Vagina (tissue), 2 donors: ENCODE data around the gene IMPACT.

Source experiments
- CTCF ChIP-seq, 3 experiments: fragments of 450-650 bp in 2 of 3; fragments of 200-600 bp in 1 of 3; sonication (generic) in 1 of 3; IDR thresholded peaks; one replicate each; pipeline ENCODE4 v1.5.1; 2017 to 2019; ENCODE audit warnings: antibody characterized with exemption in 3 of 3, mild to moderate bottlenecking in 2 of 3, moderate library complexity in 2 of 3
- POLR2A ChIP-seq, 2 donors: fragments of 450-650 bp; IDR thresholded peaks; one replicate each; pipeline ENCODE4 v1.6.1; 2017; ENCODE audit warnings: antibody characterized with exemption in 2 of 2, mild to moderate bottlenecking in 2 of 2, moderate library complexity in 2 of 2
- POLR2AphosphoS5 ChIP-seq, 2 donors: sonication (generic); formaldehyde crosslinking; IDR thresholded peaks; one replicate each; pipeline ENCODE4 v1.9.0; 2017; ENCODE audit warnings: antibody characterized with exemption in 2 of 2, mild to moderate bottlenecking in 2 of 2, low read depth in 1 of 2; ENCODE audit not compliant: insufficient read depth in 1 of 2

GRCh38 chr18:24432618-24433017 lies 6.1 kb downstream of the IMPACT start:
- TF ChIP-seq CTCF (IDR thresholded peaks at IDR 0.05) (no peak), POLR2A (IDR thresholded peaks at IDR 0.05) (no peak), POLR2AphosphoS5 (IDR thresholded peaks at IDR 0.05; ENCODE audit: insufficient read depth in 1 of 2, low read depth in 1 of 2) (no peak)
